SK-N-SH (cell line): ENCODE data around the gene LTBP2. TPM values are rescaled to one million over a fixed set of nuclear protein-coding genes. Genes with fewer than 3 reads are reported as not detected.
A peak's percentile ranks its signal among the peaks of the same experiment; 100 is the strongest.

ENCODE experiments used
- CTCF ChIA-PET: fragments of 300-600, 350-600 bp; formaldehyde crosslinking; extraction: SDS; loops from one replicate; lab custom pipeline; 2021; lab: Yijun Ruan, JAX
- POLR2A ChIA-PET: fragments of 350-600 bp; sonication (Branson Sonifier 250); formaldehyde crosslinking; extraction: SDS; loops from one replicate; lab custom pipeline; 2020; ENCODE audit warnings: antibody characterized with exemption, inconsistent platforms; lab: Yijun Ruan, JAX
- DNase-seq: peaks from one replicate; pipeline ENCODE4 v3.0.0; 2012
- H2AFZ ChIP-seq: fragments of 200-600 bp; sonication (generic); 2 replicates; pipeline ENCODE4 v1.8.1; 2016; ENCODE audit warnings: antibody characterized with exemption, mild to moderate bottlenecking, low read depth
- H3F3A ChIP-seq: fragments of 200-600 bp; sonication (generic); replicated peaks from 2 replicates; pipeline ENCODE3; 2016; ENCODE audit warnings: antibody characterized with exemption, mild to moderate bottlenecking; ENCODE audit not compliant: insufficient read depth
- H3K27ac ChIP-seq, 2 experiments: fragments of 200-500 bp in 1 of 2; fragments of 200-600 bp in 1 of 2; sonication (Bioruptor generic) in 1 of 2; sonication (generic), shearing (Covaris generic) in 1 of 2; 2 replicates each; pipeline versions ENCODE4 v1.5.1 to v1.6.1; 2014 to 2016; ENCODE audit warnings: low read depth in 2 of 2, inconsistent platforms in 1 of 2, low read length in 1 of 2, mild to moderate bottlenecking in 1 of 2, mixed read lengths in 1 of 2
- H3K27me3 ChIP-seq: fragments of 200-600 bp; sonication (generic), shearing (Covaris generic); 2 replicates; pipeline ENCODE4 v1.6.1; 2016; ENCODE audit warnings: mixed run types; ENCODE audit not compliant: insufficient read depth
- H3K36me3 ChIP-seq, 2 experiments: fragments of 200-500 bp in 1 of 2; fragments of 200-600 bp in 1 of 2; sonication (Bioruptor generic) in 1 of 2; sonication (generic) in 1 of 2; replicated peaks in 1 of 2; 2 replicates each; pipeline versions ENCODE3 to v1.5.1; 2014 to 2016; ENCODE audit warnings: low read length in 1 of 2, mild to moderate bottlenecking in 1 of 2; ENCODE audit not compliant: insufficient read depth in 2 of 2, control insufficient read depth in 1 of 2
- H3K4me1 ChIP-seq, 2 experiments: fragments of 200-500 bp in 1 of 2; fragments of 200-600 bp in 1 of 2; sonication (Bioruptor generic) in 1 of 2; sonication (generic), shearing (Covaris generic) in 1 of 2; 2 replicates each; pipeline versions ENCODE4 v1.5.1 to v1.6.1; 2014 to 2016; ENCODE audit warnings: low read depth in 1 of 2, low read length in 1 of 2, mixed run types in 1 of 2; ENCODE audit not compliant: insufficient read depth in 2 of 2, control insufficient read depth in 1 of 2
- H3K4me2 ChIP-seq: fragments of 200-600 bp; sonication (generic), shearing (Covaris generic); 2 replicates; pipeline ENCODE4 v1.6.1; 2017; ENCODE audit warnings: mixed run types
- H3K4me3 ChIP-seq, 2 experiments: fragments of 200-500 bp in 1 of 2; fragments of 200-600 bp in 1 of 2; sonication (Bioruptor generic) in 1 of 2; sonication (generic), shearing (Covaris generic) in 1 of 2; 2 replicates each; pipeline versions ENCODE4 v1.5.1 to v1.8.1; 2014 to 2016; ENCODE audit warnings: low read depth in 2 of 2, inconsistent platforms in 1 of 2, low read length in 1 of 2, mild to moderate bottlenecking in 1 of 2, mixed read lengths in 1 of 2, moderate library complexity in 1 of 2
- H3K79me2 ChIP-seq: fragments of 200-600 bp; sonication (generic); 2 replicates; pipeline ENCODE4 v1.8.1; 2017; ENCODE audit warnings: mild to moderate bottlenecking; ENCODE audit not compliant: insufficient read depth
- H3K9ac ChIP-seq: fragments of 200-600 bp; sonication (generic); 2 replicates; pipeline ENCODE4 v1.6.1; 2017; ENCODE audit warnings: mixed run types
- H3K9me2 ChIP-seq: fragments of 200-600 bp; sonication (generic); 2 replicates; pipeline ENCODE4 v1.6.1; 2017; ENCODE audit warnings: mixed run types
- H3K9me3 ChIP-seq: fragments of 200-600 bp; sonication (generic); 2 replicates; pipeline ENCODE4 v1.6.1; 2017; ENCODE audit warnings: mixed run types, mild to moderate bottlenecking, moderate library complexity
- H4K20me1 ChIP-seq: fragments of 200-600 bp; sonication (generic); 2 replicates; pipeline ENCODE4 v1.6.1; 2017; ENCODE audit warnings: mild to moderate bottlenecking, mixed run types; ENCODE audit not compliant: insufficient read depth
- ELF1 ChIP-seq: IDR thresholded peaks from 2 replicates; pipeline ENCODE4 v1.4.0; 2012
- FOXM1 ChIP-seq: IDR thresholded peaks from 2 replicates; pipeline ENCODE4 v1.4.0; 2012; ENCODE audit warnings: low read depth, mild to moderate bottlenecking
- GABPA ChIP-seq: IDR thresholded peaks from 2 replicates; pipeline ENCODE4 v1.4.0; 2012; ENCODE audit warnings: low read depth, mild to moderate bottlenecking
- GATA2 ChIP-seq: sonication (generic); formaldehyde crosslinking; IDR thresholded peaks from 2 replicates; pipeline ENCODE4 v1.5.0; 2020; ENCODE audit warnings: mild to moderate bottlenecking, missing genetic modification reagents
- MXI1 ChIP-seq: IDR thresholded peaks from 2 replicates; pipeline ENCODE4 v1.6.1; 2012; ENCODE audit warnings: mild to moderate bottlenecking, low read depth, low read length, improper control_type of control experiment
- POLR2AphosphoS5 ChIP-seq: IDR thresholded peaks from 2 replicates; pipeline ENCODE4 v1.6.1; 2012; ENCODE audit warnings: low read depth, low read length
- WGBS: methylation state at CpG from one replicate; pipeline ENCODE4 v1.1.6; 2017; ENCODE audit warnings: low lambda C conversion rate; 5-methylcytosine and 5-hydroxymethylcytosine counted together
- polyA plus RNA-seq, 3 experiments: library from polyadenylated mRNA; depleted of rRNA; stranded (reverse); fragments of >200 nt; gene quantifications; 2 replicates each; pipeline ENCODE4 v1.2.3, GENCODE V29; 2012
- TF ChIP-seq, protein P1 (sequence below): fragments of 200-600 bp; sonication (generic); IDR thresholded peaks from 2 replicates; pipeline ENCODE4 v1.6.1; 2017; ENCODE audit warnings: antibody characterized with exemption, mild to moderate bottlenecking, moderate library complexity
- TF ChIP-seq, protein P2 (sequence below): IDR thresholded peaks from 2 replicates; pipeline ENCODE4 v1.4.0; 2012; ENCODE audit warnings: low read depth

Gene LTBP2
- polyA plus RNA-seq, 1 of the 3 experiments (the other 2 are of a cell fraction): 58.8 TPM

- TF ChIP-seq FOXM1 (peak; percentile 80), ELF1 (peak; percentile 35; the same call in 1 of the 2 replicates), POLR2AphosphoS5 (peak; percentile 89), GABPA (0 out of 2 replicates have a peak, but pooled peaks have one; percentile 21)
- TF ChIP-seq, protein P1, sequence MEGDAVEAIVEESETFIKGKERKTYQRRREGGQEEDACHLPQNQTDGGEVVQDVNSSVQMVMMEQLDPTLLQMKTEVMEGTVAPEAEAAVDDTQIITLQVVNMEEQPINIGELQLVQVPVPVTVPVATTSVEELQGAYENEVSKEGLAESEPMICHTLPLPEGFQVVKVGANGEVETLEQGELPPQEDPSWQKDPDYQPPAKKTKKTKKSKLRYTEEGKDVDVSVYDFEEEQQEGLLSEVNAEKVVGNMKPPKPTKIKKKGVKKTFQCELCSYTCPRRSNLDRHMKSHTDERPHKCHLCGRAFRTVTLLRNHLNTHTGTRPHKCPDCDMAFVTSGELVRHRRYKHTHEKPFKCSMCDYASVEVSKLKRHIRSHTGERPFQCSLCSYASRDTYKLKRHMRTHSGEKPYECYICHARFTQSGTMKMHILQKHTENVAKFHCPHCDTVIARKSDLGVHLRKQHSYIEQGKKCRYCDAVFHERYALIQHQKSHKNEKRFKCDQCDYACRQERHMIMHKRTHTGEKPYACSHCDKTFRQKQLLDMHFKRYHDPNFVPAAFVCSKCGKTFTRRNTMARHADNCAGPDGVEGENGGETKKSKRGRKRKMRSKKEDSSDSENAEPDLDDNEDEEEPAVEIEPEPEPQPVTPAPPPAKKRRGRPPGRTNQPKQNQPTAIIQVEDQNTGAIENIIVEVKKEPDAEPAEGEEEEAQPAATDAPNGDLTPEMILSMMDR: no peak
Measured at GRCh38 chr14:74571901-74572725, 39.9 kb downstream of the LTBP2 start (continued).

DNA sequence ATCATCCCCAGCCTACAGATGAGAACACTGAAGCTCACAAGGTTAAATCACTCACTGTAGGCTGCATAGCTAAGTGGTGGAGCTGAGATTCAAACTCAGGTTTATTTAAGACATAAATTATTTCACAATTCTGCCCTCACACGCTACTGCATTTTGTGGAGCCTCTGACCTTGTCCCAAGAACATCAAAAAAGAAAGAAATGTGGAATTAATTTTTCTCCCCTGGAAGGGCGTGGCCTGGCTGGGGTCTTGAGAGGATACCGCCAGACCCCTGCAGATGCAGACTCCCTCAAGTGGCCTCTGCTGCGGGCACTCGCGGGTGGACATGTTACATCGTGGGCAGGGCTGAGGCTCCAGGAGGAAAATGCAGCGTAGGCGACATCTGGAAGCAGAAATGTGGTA is 40.6 kb downstream of the LTBP2 start:
- Histone ChIP-seq H3K27me3 (no peaks in the 10 kb centered on the region), H3K36me3 (peaks cover 12% of the 10 kb centered on the region in 2 experiments), H3K4me1 (peaks cover 57 to 94% of the 10 kb centered on the region in 2 experiments), H3K9me3 (no peaks in the 10 kb centered on the region), H3K4me2 (peak overlapping the region; percentile 83), H3F3A (peaks cover 46% of the 10 kb centered on the region), H3K79me2 (peaks cover 80% of the 10 kb centered on the region), H3K27ac (peak overlapping the region; percentile 92 to 97), H2AFZ (no peak overlapping the region), H3K9me2 (no peaks in the 10 kb centered on the region), H3K4me3 (peak overlapping the region; percentile 25 to 39; a peak in 2 of 4 replicates), H4K20me1 (no peaks in the 10 kb centered on the region), H3K9ac (peak overlapping the region; percentile 68)
- no peak for DNase-seq
- ChIA-PET CTCF (interaction anchor here (2.8 to 10.8 kb wide), 4 partner anchors 38 to 70 kb away, joined by 9 to 68 read pairs (median 42); partner anchors contain the start of gene LTBP2), POLR2A (no interaction called here)
- TF ChIP-seq, protein P1: 0 out of 2 replicates have a peak, but pooled peaks have one; percentile 8
- TF ChIP-seq MXI1 (no peak), GATA2 (CRISPR knock-in tag) (no peak), GABPA (no peak)
- TF ChIP-seq, protein P2, sequence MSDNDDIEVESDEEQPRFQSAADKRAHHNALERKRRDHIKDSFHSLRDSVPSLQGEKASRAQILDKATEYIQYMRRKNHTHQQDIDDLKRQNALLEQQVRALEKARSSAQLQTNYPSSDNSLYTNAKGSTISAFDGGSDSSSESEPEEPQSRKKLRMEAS: no peak
- WGBS: 24% methylated on average over 6 of the region's 9 CpGs
